ENCODE measurements around the gene FGF10.

- TF ChIP-seq NR2C2 (CRISPR knock-in tag; IDR thresholded peaks at IDR 0.05) = no peak
- no peak for TF ChIP-seq CTCF (IDR thresholded peaks at IDR 0.05)
These were observed 113.3 kb downstream of the FGF10 start for GRCh38 chr5:44275908-44276307.

Measured in WTC11 (cell line).